HepG2 (cell line): ENCODE measurements around the gene SSNA1. TPM values are rescaled to one million over a fixed set of nuclear protein-coding genes. Genes with fewer than 3 reads are reported as not detected.
A peak's percentile ranks its signal among the peaks of the same experiment; 100 is the strongest.

Experiments
- ISX ChIP-seq: sonication (generic); formaldehyde crosslinking; conservative IDR thresholded peaks from 2 replicates; pipeline ENCODE4 v1.5.0; 2020; ENCODE audit warnings: missing genetic modification reagents
- RNF2 ChIP-seq: fragments of 450-650 bp; conservative IDR thresholded peaks from 2 replicates; pipeline ENCODE4 v1.6.1; 2016; ENCODE audit warnings: low read depth
- SMC3 ChIP-seq: IDR thresholded peaks from 2 replicates; pipeline ENCODE4 v1.6.1; 2011; ENCODE audit warnings: low read length, improper control_type of control experiment
- ZBTB38 ChIP-seq: sonication (generic); formaldehyde crosslinking; IDR thresholded peaks from 2 replicates; pipeline ENCODE4 v1.5.1; 2020; ENCODE audit warnings: mild to moderate bottlenecking, missing genetic modification reagents
- ZC3H13 ChIP-seq: sonication (generic); formaldehyde crosslinking; IDR thresholded peaks from 2 replicates; pipeline ENCODE4 v1.8.1; 2023; ENCODE audit warnings: mild to moderate bottlenecking, missing genetic modification reagents, moderate library complexity
- polyA plus RNA-seq, 8 experiments: library from polyadenylated mRNA; depleted of rRNA in 3 of 8; stranded (reverse) in 7 of 8; unstranded in 1 of 8; fragments of >200 nt; fragmentation: Illumina TruSeq in 4 of 8; extraction: Trizol in 4 of 8; gene quantifications; 2 replicates each; pipeline versions ENCODE4 v1.2.1 to v1.2.3, GENCODE V29; 2011 to 2016; ENCODE audit warnings: low read depth in 4 of 8, missing spikeins in 1 of 8, mixed read lengths in 1 of 8; ENCODE audit not compliant: insufficient read depth in 1 of 8
- total RNA-seq, 5 experiments: library from RNA; depleted of rRNA; stranded (reverse); fragments of >200 nt; fragmentation: Illumina TruSeq; extraction: Trizol; gene quantifications; 2 replicates each; pipeline ENCODE4 v1.2.3, GENCODE V29; 2016; ENCODE audit warnings: low read depth in 1 of 5
- TF ChIP-seq, protein P1 (sequence below): sonication (generic); formaldehyde crosslinking; conservative IDR thresholded peaks from 2 replicates; pipeline ENCODE4 v1.8.0; 2022; ENCODE audit warnings: missing genetic modification reagents
- TF ChIP-seq, protein P2 (sequence below): sonication (generic); formaldehyde crosslinking; IDR thresholded peaks from 2 replicates; pipeline ENCODE4 v1.8.0; 2023; ENCODE audit warnings: mild to moderate bottlenecking, missing genetic modification reagents
- TF ChIP-seq, protein P3 (sequence below): sonication (generic); formaldehyde crosslinking; IDR thresholded peaks from 2 replicates; pipeline ENCODE4 v1.4.0; 2020; ENCODE audit warnings: missing genetic modification reagents

Gene SSNA1
- total and polyA plus RNA-seq, 2 of the 13 experiments (the other 11 are each of a cell fraction or from before 2014, with no cell fraction given): 35.9 to 49.4 TPM

DNA sequence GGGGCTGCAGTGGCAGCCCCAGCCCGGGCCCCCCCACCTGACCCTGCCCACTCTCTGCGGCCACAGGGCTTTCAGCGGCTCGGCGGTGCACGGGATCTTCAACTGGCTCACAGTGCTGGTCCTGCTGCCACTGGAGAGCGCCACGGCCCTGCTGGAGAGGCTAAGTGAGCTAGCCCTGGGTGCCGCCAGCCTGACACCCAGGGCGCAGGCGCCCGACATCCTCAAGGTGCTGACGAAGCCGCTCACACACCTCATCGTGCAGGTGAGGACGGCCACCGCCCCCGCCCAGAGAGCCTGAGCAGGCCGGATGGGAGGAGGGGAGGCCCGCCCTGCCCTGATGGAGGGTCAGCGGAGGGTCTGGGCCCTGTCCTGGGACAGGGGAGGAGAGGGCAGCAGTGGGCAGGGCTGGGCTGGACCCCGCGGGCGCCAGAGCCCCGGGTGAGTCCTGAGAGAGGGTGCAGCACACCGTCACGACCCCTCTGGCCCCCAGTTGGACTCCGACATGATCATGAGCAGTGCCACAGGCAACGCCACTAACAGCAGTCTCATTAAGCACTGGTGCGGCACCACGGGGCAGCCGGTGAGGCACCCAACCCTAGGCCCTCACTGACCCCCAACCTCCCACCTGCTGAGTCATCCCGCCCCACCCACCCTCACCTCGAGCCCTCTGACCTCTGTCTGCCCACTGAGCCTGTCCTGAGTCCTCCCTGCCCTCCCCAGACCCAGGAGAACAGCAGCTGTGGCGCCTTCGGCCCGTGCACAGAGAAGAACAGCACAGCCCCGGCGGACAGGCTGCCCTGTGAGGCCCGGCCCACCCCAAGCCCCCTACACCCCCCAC lies 44.9 kb downstream of the SSNA1 start (continued):
- TF ChIP-seq SMC3 (no peak), RNF2 (no peak), ZC3H13 (no peak), ZBTB38 (CRISPR knock-in tag) (peak; percentile 58; the same call in 1 of the 2 replicates), ISX (CRISPR knock-in tag) (no peak)
- TF ChIP-seq, protein P1, sequence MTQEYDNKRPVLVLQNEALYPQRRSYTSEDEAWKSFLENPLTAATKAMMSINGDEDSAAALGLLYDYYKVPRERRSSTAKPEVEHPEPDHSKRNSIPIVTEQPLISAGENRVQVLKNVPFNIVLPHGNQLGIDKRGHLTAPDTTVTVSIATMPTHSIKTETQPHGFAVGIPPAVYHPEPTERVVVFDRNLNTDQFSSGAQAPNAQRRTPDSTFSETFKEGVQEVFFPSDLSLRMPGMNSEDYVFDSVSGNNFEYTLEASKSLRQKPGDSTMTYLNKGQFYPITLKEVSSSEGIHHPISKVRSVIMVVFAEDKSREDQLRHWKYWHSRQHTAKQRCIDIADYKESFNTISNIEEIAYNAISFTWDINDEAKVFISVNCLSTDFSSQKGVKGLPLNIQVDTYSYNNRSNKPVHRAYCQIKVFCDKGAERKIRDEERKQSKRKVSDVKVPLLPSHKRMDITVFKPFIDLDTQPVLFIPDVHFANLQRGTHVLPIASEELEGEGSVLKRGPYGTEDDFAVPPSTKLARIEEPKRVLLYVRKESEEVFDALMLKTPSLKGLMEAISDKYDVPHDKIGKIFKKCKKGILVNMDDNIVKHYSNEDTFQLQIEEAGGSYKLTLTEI: no peak
- TF ChIP-seq, protein P2, sequence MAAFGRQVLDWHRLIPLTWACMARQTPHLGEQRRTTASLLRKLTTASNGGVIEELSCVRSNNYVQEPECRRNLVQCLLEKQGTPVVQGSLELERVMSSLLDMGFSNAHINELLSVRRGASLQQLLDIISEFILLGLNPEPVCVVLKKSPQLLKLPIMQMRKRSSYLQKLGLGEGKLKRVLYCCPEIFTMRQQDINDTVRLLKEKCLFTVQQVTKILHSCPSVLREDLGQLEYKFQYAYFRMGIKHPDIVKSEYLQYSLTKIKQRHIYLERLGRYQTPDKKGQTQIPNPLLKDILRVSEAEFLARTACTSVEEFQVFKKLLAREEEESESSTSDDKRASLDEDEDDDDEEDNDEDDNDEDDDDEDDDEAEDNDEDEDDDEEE (CRISPR knock-in tag): no peak
- TF ChIP-seq, protein P3, sequence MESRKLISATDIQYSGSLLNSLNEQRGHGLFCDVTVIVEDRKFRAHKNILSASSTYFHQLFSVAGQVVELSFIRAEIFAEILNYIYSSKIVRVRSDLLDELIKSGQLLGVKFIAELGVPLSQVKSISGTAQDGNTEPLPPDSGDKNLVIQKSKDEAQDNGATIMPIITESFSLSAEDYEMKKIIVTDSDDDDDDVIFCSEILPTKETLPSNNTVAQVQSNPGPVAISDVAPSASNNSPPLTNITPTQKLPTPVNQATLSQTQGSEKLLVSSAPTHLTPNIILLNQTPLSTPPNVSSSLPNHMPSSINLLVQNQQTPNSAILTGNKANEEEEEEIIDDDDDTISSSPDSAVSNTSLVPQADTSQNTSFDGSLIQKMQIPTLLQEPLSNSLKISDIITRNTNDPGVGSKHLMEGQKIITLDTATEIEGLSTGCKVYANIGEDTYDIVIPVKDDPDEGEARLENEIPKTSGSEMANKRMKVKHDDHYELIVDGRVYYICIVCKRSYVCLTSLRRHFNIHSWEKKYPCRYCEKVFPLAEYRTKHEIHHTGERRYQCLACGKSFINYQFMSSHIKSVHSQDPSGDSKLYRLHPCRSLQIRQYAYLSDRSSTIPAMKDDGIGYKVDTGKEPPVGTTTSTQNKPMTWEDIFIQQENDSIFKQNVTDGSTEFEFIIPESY: peak; percentile 90
